Measurements from ENCODE around the gene SESN1.

GRCh38 chr6:109009962-109010704 is 84.5 kb downstream of the SESN1 start:
- TF ChIP-seq NFATC4 (CRISPR knock-in tag; IDR thresholded peaks at IDR 0.05) (no peak), CTCF (IDR thresholded peaks at IDR 0.05) (no peak), ETV6 (CRISPR knock-in tag; IDR thresholded peaks at IDR 0.05) (no peak), JUN (CRISPR knock-in tag; IDR thresholded peaks at IDR 0.05) (no peak), FOXP1 (CRISPR knock-in tag; IDR thresholded peaks at IDR 0.05; ENCODE audit: borderline replicate concordance) (no peak)
